Prostate gland (tissue), 2 donors: ENCODE results near the gene NLGN2. TPM values are rescaled to one million over a fixed set of nuclear protein-coding genes. Genes with fewer than 3 reads are reported as not detected.
A peak's percentile ranks its signal among the peaks of the same experiment; 100 is the strongest.

Source experiments
- DNase-seq: peaks from one replicate; pipeline ENCODE4 v3.0.0-alpha.2; 2019; ENCODE audit warnings: low spot score
- H3K27ac ChIP-seq, 2 donors: fragments of 200-600 bp; sonication (generic); 2 replicates each; pipeline ENCODE4 v1.5.1; 2017 to 2019
- H3K27me3 ChIP-seq: fragments of 200-600 bp; sonication (generic); replicated peaks from 2 replicates; pipeline ENCODE4 v1.5.1; 2019; ENCODE audit not compliant: insufficient read depth
- H3K36me3 ChIP-seq, 2 donors: fragments of 200-600 bp; sonication (generic); 1 replicate in 1 of 2; 2 replicates in 1 of 2; pipeline versions ENCODE4 v1.5.1 to v1.8.1; 2017 to 2019
- H3K4me1 ChIP-seq: fragments of 200-600 bp; sonication (generic); replicated peaks from 2 replicates; pipeline ENCODE4 v1.5.1; 2019
- H3K4me3 ChIP-seq, 2 donors: fragments of 200-600 bp; sonication (generic); 2 replicates each; pipeline ENCODE4 v1.5.1; 2017 to 2019
- H3K9me3 ChIP-seq: fragments of 200-600 bp; sonication (generic); 2 replicates; pipeline ENCODE4 v1.5.1; 2017
- CTCF ChIP-seq, 4 experiments: fragments of 200-600 bp in 2 of 4; fragments of 450-650 bp in 2 of 4; sonication (generic) in 2 of 4; IDR thresholded peaks; 1 replicate in 3 of 4; 2 replicates in 1 of 4; pipeline ENCODE4 v1.5.1; 2016 to 2019; ENCODE audit warnings: antibody characterized with exemption in 4 of 4, mild to moderate bottlenecking in 2 of 4, moderate library complexity in 2 of 4
- POLR2A ChIP-seq: fragments of 450-650 bp; IDR thresholded peaks from one replicate; pipeline ENCODE4 v1.6.1; 2016; ENCODE audit warnings: antibody characterized with exemption, mild to moderate bottlenecking
- POLR2AphosphoS5 ChIP-seq: sonication (generic); formaldehyde crosslinking; IDR thresholded peaks from one replicate; pipeline ENCODE4 v1.6.1; 2017; ENCODE audit warnings: antibody characterized with exemption
- WGBS: methylation state at CpG from one replicate; pipeline ENCODE4 v1.1.5; 2018; 5-methylcytosine and 5-hydroxymethylcytosine counted together
- intact Hi-C: fragments of 100-400 bp; cut with DNase I; formaldehyde crosslinking; loops from one replicate; pipeline ENCODE4 v1.14.2; 2022
- total RNA-seq, 2 donors: library from RNA; depleted of rRNA; stranded (reverse); fragments of >200 nt; gene quantifications; one replicate each; pipeline ENCODE4 v1.1.0, GENCODE V29; 2016

The NLGN2 gene
- total RNA-seq, 2 donors from 2014 or later: 8.6 to 16.2 TPM

DNA sequence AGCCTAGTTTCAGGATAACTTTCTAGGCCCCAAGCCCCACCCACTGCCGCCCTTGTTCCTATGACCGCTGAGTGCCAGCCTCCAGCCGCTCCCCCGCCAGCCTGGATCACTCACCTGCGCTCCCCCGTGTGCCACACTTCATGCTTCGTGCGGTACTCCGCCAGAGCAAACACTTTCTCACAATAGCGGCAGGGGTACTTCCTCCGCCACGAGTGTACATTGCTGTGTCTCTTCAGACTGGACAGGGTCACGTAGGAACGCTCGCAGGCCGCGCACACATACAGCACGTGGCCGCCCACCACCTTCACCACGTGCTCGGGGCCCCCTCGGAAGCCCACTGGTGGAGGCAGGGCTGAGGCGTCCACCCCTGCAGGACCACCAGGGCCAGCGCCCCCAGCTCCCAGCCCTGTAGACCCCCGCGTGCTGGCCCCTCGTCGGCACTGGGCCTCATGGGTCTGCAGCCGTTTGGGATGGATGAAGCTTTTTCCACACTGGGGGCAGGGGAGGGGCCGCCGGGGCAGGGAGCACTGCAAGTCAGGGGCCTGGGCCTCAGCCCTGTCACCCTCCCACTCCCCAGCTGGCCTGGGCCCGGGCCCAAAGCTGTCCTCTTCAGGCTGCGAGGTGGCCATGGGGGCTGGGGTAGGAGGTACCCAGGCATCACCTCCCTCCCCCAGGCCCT lies 58.1 kb downstream of the NLGN2 start:
- DNase-seq: no peak
- Histone ChIP-seq H3K9me3 (no peaks in the 10 kb centered on the region), H3K36me3 (peaks cover 4 to 5% of the 10 kb centered on the region in 2 donors), H3K4me1 (no peaks in the 10 kb centered on the region), H3K4me3 (no peak overlapping the region), H3K27me3 (no peaks in the 10 kb centered on the region), H3K27ac (peak overlapping the region in 1 of 2 donors; percentile 15)
- 89% methylated on average over 33 of the region's 33 CpGs for WGBS
- no peak for TF ChIP-seq POLR2AphosphoS5
- no peak for TF ChIP-seq CTCF (IDR thresholded peaks at IDR 0.05)
- TF ChIP-seq POLR2A: no peak
- intact Hi-C loops: no loop called here

- 77% methylated on average over 9 of the region's 9 CpGs for WGBS
- H3K36me3 ChIP-seq: peaks cover 4 to 5% of the 10 kb centered on the region in 2 donors
- H3K4me3 ChIP-seq: no peak overlapping the region
- no peaks in the 10 kb centered on the region for H3K27me3 ChIP-seq
- TF ChIP-seq CTCF (IDR thresholded peaks at IDR 0.05): no peak
- TF ChIP-seq POLR2A: no peak
- TF ChIP-seq POLR2AphosphoS5: no peak
- intact Hi-C loops: no loop called here
- H3K9me3 ChIP-seq: no peaks in the 10 kb centered on the region
- no peak for DNase-seq
- H3K27ac ChIP-seq: peak overlapping the region; percentile 10 to 15
- H3K4me1 ChIP-seq: no peaks in the 10 kb centered on the region
These were observed 58.6 kb downstream of the NLGN2 start for GRCh38 chr17:7466318-7466638.

GRCh38 chr17:7466639-7467341 lies 59.1 kb downstream of the NLGN2 start:
- Histone ChIP-seq H3K4me1 (no peaks in the 10 kb centered on the region), H3K4me3 (no peak overlapping the region), H3K27ac (peak overlapping the region; percentile 10 to 15), H3K27me3 (no peaks in the 10 kb centered on the region), H3K9me3 (no peaks in the 10 kb centered on the region), H3K36me3 (peaks cover 4 to 5% of the 10 kb centered on the region in 2 donors)
- DNase-seq: no peak
- TF ChIP-seq CTCF (IDR thresholded peaks at IDR 0.05) (no peak), POLR2AphosphoS5 (no peak), POLR2A (no peak)
- WGBS: 77% methylated on average over 16 of the region's 16 CpGs
- intact Hi-C loops: no loop called here

GRCh38 chr17:7467498-7467897 lies 59.9 kb downstream of the NLGN2 start:
- H3K9me3 ChIP-seq: no peaks in the 10 kb centered on the region
- TF ChIP-seq POLR2A: no peak
- no peak for TF ChIP-seq POLR2AphosphoS5
- TF ChIP-seq CTCF (IDR thresholded peaks at IDR 0.05): no peak
- intact Hi-C loops: no loop called here
- no peaks in the 10 kb centered on the region for H3K4me1 ChIP-seq
- peak overlapping the region in 1 of 2 donors; percentile 15 for H3K27ac ChIP-seq
- H3K4me3 ChIP-seq: no peak overlapping the region
- WGBS: 84% methylated on average over 3 of the region's 3 CpGs
- DNase-seq: no peak
- no peaks in the 10 kb centered on the region for H3K27me3 ChIP-seq
- H3K36me3 ChIP-seq: peaks cover 4 to 5% of the 10 kb centered on the region in 2 donors

DNA sequence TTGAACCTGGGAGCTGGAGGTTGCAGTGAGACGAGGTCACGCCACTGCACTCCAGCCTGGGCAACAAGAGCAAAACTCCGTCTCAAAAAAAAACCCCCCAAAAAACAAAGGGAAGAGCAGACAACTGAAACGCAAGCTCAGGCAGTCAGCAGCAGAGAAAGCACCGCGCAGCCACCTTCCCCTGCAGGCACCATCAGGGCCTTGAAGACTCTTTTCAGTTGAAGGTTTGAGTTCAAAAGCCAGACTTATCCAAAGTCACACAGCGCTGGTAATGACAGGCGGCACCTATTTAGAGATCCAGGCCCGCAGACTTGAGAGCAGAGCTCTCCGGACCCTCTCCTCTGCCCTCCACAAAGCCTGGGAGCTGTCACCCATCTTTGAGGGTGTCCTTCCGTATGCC lies 60.6 kb downstream of the NLGN2 start:
- TF ChIP-seq POLR2AphosphoS5 (no peak), CTCF (IDR thresholded peaks at IDR 0.05) (no peak), POLR2A (no peak)
- no peaks in the 10 kb centered on the region for H3K9me3 ChIP-seq
- H3K27ac ChIP-seq: peak overlapping the region in 1 of 2 donors; percentile 33
- H3K4me1 ChIP-seq: no peaks in the 10 kb centered on the region
- H3K4me3 ChIP-seq: no peak overlapping the region
- DNase-seq: no peak
- peaks cover 4 to 5% of the 10 kb centered on the region in 2 donors for H3K36me3 ChIP-seq
- 92% methylated on average over 11 of the region's 11 CpGs for WGBS
- no peaks in the 10 kb centered on the region for H3K27me3 ChIP-seq
- intact Hi-C loops: no loop called here
